ENCODE data around the gene DIP2A. TPM values are rescaled to one million over a fixed set of nuclear protein-coding genes. Genes with fewer than 3 reads are reported as not detected.

The DIP2A gene
- total and polyA plus RNA-seq, 7 donors = 7.3 to 12.2 (median 11.0) TPM

GRCh38 chr21:46604329-46604974 lies 145.8 kb downstream of the DIP2A start:
- Histone ChIP-seq H3K4me1 (no peaks in the 10 kb centered on the region), H3K27ac (no peak overlapping the region), H3K9me3 (no peaks in the 10 kb centered on the region), H3K27me3 (ENCODE audit: insufficient read depth in 3 of 3, low read length in 2 of 3) (peaks cover 0 to 5% (median 1%) of the 10 kb centered on the region in 3 donors), H3K4me3 (no peak overlapping the region), H3K36me3 (ENCODE audit: insufficient read depth in 1 of 2, low read depth in 1 of 2) (no peaks in the 10 kb centered on the region)
- intact Hi-C loops (cut with DNase I) = no loop called here
- ATAC-seq (no peak), DNase-seq (no peak)
- TF ChIP-seq, protein P1, sequence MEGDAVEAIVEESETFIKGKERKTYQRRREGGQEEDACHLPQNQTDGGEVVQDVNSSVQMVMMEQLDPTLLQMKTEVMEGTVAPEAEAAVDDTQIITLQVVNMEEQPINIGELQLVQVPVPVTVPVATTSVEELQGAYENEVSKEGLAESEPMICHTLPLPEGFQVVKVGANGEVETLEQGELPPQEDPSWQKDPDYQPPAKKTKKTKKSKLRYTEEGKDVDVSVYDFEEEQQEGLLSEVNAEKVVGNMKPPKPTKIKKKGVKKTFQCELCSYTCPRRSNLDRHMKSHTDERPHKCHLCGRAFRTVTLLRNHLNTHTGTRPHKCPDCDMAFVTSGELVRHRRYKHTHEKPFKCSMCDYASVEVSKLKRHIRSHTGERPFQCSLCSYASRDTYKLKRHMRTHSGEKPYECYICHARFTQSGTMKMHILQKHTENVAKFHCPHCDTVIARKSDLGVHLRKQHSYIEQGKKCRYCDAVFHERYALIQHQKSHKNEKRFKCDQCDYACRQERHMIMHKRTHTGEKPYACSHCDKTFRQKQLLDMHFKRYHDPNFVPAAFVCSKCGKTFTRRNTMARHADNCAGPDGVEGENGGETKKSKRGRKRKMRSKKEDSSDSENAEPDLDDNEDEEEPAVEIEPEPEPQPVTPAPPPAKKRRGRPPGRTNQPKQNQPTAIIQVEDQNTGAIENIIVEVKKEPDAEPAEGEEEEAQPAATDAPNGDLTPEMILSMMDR (IDR thresholded peaks at IDR 0.05) = no peak
- 82 to 86% (median 84%) methylated on average over 9 of the region's 9 CpGs for WGBS, 3 donors

GRCh38 chr21:46604975-46605766 lies 146.5 kb downstream of the DIP2A start, which contains the start of gene S100B:
Gene S100B (minus strand): TSS chr21:46605082. CDS start chr21:46602415, 2,667 bp downstream.
- no peak for DNase-seq
- Histone ChIP-seq H3K27me3 (ENCODE audit: insufficient read depth in 3 of 3, low read length in 2 of 3) (peaks cover 0 to 7% (median 3%) of the 10 kb centered on the region in 3 donors), H3K4me1 (no peaks in the 10 kb centered on the region), H3K27ac (no peak within 1 kb of the TSS), H3K4me3 (no peak within 1 kb of the TSS), H3K36me3 (ENCODE audit: insufficient read depth in 1 of 2, low read depth in 1 of 2) (no peaks in the 10 kb centered on the region), H3K9me3 (no peaks in the 10 kb centered on the region)
- intact Hi-C loops (cut with DNase I) = no loop called here
- 51 to 57% (median 54%) methylated on average over 15 of the region's 15 CpGs for WGBS, 3 donors
- TF ChIP-seq, protein P1 (IDR thresholded peaks at IDR 0.05) = no peak
- no peak for ATAC-seq

GRCh38 chr21:46605767-46606426 lies 147.2 kb downstream of the DIP2A start:
- no peaks in the 10 kb centered on the region for H3K9me3 ChIP-seq
- H3K4me3 ChIP-seq = no peak overlapping the region
- no peaks in the 10 kb centered on the region for H3K4me1 ChIP-seq
- peak; percentile 31 to 63 for DNase-seq
- peaks cover 0 to 7% (median 6%) of the 10 kb centered on the region in 3 donors for H3K27me3 ChIP-seq (ENCODE audit: insufficient read depth in 3 of 3, low read length in 2 of 3)
- TF ChIP-seq, protein P1 (IDR thresholded peaks at IDR 0.05) = no peak
- no peak overlapping the region for H3K27ac ChIP-seq
- ATAC-seq = peak in 1 of 4 donors; percentile 40
- intact Hi-C loops (cut with DNase I) = no loop called here
- no peaks in the 10 kb centered on the region for H3K36me3 ChIP-seq (ENCODE audit: insufficient read depth in 1 of 2, low read depth in 1 of 2)
- 74 to 83% (median 80%) methylated on average over 14 of the region's 14 CpGs for WGBS, 3 donors

GRCh38 chr21:46606427-46606813 lies 147.7 kb downstream of the DIP2A start:
- WGBS, 3 donors = 77 to 78% (median 78%) methylated on average over 7 of the region's 7 CpGs
- H3K27ac ChIP-seq = no peak overlapping the region
- H3K9me3 ChIP-seq = no peaks in the 10 kb centered on the region
- ATAC-seq = no peak
- peaks cover 0 to 7% (median 6%) of the 10 kb centered on the region in 3 donors for H3K27me3 ChIP-seq (ENCODE audit: insufficient read depth in 3 of 3, low read length in 2 of 3)
- no peak overlapping the region for H3K4me3 ChIP-seq
- TF ChIP-seq, protein P1 (IDR thresholded peaks at IDR 0.05) = no peak
- intact Hi-C loops (cut with DNase I) = no loop called here
- no peak for DNase-seq
- H3K36me3 ChIP-seq (ENCODE audit: insufficient read depth in 1 of 2, low read depth in 1 of 2) = no peaks in the 10 kb centered on the region
- no peaks in the 10 kb centered on the region for H3K4me1 ChIP-seq
